Measurements from ENCODE around the gene PURA.
A peak's percentile ranks its signal among the peaks of the same experiment; 100 is the strongest.

PURA gene

DNA sequence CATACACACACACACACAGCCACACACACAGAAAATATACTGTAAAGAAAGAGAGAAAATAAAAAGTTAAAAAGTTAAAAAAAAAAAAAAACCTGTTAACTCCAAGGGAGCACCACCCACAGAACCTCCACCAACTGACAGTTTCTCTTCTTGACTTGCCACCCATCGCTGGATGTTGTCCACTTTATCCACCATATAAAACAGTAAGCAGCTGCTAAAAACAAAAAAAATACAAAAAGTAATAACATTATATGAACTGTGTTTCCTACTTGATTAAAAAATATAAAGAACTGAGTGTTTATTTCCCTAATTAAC, 1.2 kb downstream of the PURA start:
- H3K4me3 Mint-ChIP-seq: peak overlapping the region; percentile 87
- H3K9me3 Mint-ChIP-seq: no peaks in the 10 kb centered on the region
- peaks cover 65% of the 10 kb centered on the region for H3K4me1 Mint-ChIP-seq (ENCODE audit: low read depth)
- H3K27me3 Mint-ChIP-seq: peaks cover 2% of the 10 kb centered on the region
- H3K27ac Mint-ChIP-seq: peak overlapping the region; percentile 54
- H3K36me3 Mint-ChIP-seq (ENCODE audit: low read depth): no peaks in the 10 kb centered on the region

DNA sequence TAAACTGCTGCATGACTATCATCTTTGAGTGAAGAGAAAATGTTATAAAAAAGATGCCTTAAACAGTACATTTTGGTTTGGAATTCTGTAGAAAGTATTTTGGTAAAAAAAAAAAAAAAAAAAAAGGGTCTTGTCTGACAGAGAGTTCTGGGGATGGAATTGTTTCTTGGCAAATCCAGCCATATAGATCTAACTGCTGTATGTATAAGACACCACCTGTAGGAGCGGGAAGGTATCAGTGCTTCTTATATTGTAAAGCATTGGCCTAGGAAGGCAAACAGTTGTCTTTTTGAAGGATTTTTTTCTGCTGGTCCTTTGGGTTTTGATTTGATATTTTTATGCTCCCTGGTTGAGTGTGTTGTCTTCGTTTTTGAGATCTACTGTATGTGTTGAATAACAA, 2.8 kb downstream of the PURA start:
- H3K9me3 Mint-ChIP-seq: no peaks in the 10 kb centered on the region
- H3K27me3 Mint-ChIP-seq: no peaks in the 10 kb centered on the region
- peaks cover 56% of the 10 kb centered on the region for H3K4me1 Mint-ChIP-seq (ENCODE audit: low read depth)
- H3K36me3 Mint-ChIP-seq (ENCODE audit: low read depth): no peaks in the 10 kb centered on the region
- H3K27ac Mint-ChIP-seq: no peak overlapping the region
- H3K4me3 Mint-ChIP-seq: peak overlapping the region; percentile 4

DNA sequence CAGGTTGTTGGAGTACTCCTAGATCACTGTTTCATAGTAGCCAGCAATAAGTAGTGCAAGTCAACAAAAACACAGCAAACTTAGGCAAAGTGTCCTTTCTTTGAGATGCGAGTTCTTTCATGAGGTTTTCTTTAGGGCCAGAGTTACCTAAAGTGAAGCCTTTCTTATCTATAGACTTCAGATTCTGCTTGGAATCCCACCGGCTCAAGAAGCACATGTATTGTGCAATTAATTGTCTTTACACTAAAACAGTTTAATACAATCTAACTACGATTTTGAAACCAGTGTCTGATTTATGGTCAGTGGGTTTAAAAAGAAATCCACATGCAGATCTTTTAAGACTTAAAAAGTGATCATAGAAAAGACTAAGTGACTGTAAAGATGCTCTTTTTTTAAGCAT, 3.6 kb downstream of the PURA start:
- Mint-ChIP-seq H3K4me1 (ENCODE audit: low read depth) (peaks cover 49% of the 10 kb centered on the region), H3K9me3 (no peaks in the 10 kb centered on the region), H3K27ac (no peak overlapping the region), H3K36me3 (ENCODE audit: low read depth) (no peaks in the 10 kb centered on the region), H3K27me3 (no peaks in the 10 kb centered on the region), H3K4me3 (no peak overlapping the region)

DNA sequence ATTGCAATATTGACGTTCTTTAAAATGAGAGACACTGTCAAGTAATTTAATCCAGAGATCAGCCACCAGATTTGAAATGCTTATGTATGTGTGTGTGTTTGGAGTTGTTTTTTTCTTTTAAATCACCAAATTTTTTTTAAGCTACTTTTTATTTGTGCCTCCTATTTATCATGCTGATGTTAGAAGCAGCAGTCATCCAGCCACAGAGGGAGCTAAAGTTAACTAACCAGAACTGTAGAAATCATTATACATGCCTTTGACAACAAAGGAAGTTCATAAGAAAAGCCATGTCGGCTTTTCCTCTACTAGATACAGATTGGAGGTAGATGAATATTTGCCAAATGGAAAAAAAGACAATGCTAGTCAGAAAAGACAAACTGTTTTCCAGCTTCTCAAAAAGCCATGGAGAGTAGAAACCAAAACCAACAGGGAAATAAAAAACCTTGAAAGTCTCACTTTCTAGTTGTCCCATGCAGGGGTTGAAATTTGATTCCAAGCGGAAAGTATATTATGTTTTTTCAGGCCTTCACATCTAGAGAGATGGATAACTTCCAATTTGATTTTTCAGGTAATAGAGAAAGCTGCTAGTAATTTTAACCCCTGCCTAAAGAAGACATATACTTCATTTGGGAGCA, 4.5 kb downstream of the PURA start:
- Mint-ChIP-seq H3K27me3 (no peaks in the 10 kb centered on the region), H3K36me3 (ENCODE audit: low read depth) (no peaks in the 10 kb centered on the region), H3K4me3 (peak overlapping the region; percentile 8), H3K4me1 (ENCODE audit: low read depth) (peaks cover 45% of the 10 kb centered on the region), H3K9me3 (no peaks in the 10 kb centered on the region), H3K27ac (no peak overlapping the region)

DNA sequence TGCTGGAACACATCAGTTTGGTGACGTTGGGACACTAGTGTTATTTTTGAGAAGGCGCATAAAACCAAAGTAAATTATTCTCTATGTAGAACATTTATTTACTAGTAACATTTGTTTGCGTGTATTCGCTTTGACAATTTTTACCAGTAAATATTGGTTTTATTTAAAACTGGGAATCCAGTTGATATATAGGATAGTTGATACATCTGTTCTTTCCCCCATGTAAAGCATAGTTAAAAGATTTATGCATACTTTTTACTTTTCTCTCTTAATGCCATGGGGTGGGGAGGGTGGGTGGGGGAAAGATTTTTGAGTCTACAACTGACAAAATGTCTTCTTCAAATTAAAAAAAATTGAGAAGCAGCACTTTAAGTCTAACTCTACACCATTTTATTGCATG, 11.7 kb downstream of the PURA start, which contains the start of gene IGIP:
Gene IGIP, plus strand, starts transcription at position 301 of the 400 bp plus-strand sequence. CDS start 2,540 bp downstream, outside the sequence.
- no peaks in the 10 kb centered on the region for H3K9me3 Mint-ChIP-seq
- H3K27me3 Mint-ChIP-seq: no peaks in the 10 kb centered on the region
- H3K27ac Mint-ChIP-seq: no peak within 1 kb of the TSS
- H3K36me3 Mint-ChIP-seq (ENCODE audit: low read depth): no peaks in the 10 kb centered on the region
- H3K4me1 Mint-ChIP-seq (ENCODE audit: low read depth): peaks cover 19% of the 10 kb centered on the region
- H3K4me3 Mint-ChIP-seq: no peak within 1 kb of the TSS

DNA sequence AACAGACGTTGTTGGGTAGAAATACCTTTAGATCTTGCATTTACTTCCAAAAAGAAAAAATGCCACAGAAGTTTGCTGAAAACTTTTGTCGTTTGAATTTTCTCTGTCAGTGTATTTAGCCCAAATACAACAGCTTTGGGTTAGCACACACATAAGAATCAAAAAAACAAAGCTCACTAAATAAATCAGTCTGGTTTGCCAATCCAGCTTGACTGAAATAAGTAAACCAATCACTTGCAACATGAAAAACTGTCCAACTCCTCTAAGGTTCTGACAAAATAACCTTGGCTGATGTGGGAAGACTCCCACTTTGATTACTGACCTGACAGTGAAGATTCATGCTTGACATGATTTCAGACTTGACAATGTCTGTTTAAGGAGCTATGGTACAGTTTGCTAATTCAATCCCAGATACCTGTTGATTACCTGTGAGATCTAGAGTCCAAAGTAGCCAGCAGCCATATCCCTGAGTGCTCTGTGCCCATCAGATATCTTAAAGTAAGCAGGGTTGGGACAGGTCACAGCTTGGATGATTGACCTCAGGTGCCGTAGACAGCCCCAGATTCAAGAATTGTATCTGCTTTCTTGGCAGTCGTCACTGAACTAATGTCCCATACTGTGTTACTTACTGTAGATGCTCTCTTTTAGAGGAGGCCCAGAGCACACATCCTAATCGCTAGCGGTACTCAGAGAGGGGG, 12.6 kb downstream of the PURA start:
- Mint-ChIP-seq H3K27me3 (no peaks in the 10 kb centered on the region), H3K9me3 (no peaks in the 10 kb centered on the region), H3K4me3 (no peak overlapping the region), H3K36me3 (ENCODE audit: low read depth) (no peaks in the 10 kb centered on the region), H3K4me1 (ENCODE audit: low read depth) (peaks cover 27% of the 10 kb centered on the region), H3K27ac (no peak overlapping the region)

DNA sequence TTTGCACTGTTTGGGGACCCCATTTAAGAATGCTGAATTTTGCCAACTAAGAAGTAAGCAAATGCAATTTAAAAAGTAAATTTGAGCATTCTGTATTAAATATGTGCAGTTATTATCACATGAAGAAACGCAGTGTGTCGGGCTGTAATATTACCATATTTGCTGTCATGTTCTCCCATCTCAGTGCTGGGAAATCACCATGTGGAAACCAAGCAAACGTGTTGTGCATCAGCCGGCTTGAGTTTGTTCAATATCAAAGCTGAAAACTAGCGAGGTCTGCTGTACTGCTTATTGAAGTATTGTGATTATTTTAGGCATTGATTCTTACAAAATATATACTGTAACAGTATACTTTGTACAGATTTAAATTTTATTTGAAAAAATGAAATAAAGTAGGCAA, 14.5 kb downstream of the PURA start:
- no peak overlapping the region for H3K4me3 Mint-ChIP-seq
- no peaks in the 10 kb centered on the region for H3K27me3 Mint-ChIP-seq
- H3K27ac Mint-ChIP-seq: no peak overlapping the region
- no peaks in the 10 kb centered on the region for H3K36me3 Mint-ChIP-seq (ENCODE audit: low read depth)
- peaks cover 37% of the 10 kb centered on the region for H3K4me1 Mint-ChIP-seq (ENCODE audit: low read depth)
- H3K9me3 Mint-ChIP-seq: no peaks in the 10 kb centered on the region

DNA sequence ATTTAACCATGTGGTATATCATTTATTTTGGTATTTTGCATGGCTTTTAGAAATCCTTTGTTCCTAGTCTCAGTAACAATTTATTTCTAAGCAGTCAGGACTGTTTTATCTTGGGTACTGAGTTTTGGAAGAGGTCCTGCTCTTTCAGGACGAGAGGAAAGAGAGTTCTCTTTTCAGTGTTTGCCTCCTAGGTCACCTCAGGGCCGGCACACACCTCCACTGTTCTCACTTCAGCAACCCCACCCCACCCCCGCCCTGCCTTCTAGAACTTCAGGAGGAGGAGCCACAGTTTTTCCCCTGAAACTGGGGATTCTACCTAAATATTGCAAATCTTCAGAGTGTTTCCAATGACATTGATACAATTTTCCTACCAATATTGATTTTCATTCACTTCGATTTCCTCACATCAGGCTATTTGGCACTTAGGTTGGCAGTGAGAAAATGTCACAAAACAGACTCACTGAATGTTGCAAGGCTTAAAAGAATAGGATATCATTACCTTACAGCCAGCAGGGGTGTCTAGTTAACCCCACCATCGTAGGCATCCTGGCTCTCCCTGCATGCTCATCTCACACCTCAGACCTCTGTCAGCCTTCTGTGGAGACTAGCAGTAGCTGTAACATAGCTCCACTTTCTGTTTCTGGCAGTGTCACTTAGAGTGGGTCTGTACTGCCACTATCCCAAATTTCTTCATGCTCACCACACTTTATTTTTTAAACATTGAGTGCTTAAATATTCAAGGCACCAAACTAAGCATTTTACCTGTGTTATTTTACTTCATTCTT, 17.2 kb downstream of the PURA start:
- Mint-ChIP-seq H3K4me3 (no peak overlapping the region), H3K4me1 (ENCODE audit: low read depth) (peaks cover 35% of the 10 kb centered on the region), H3K27ac (no peak overlapping the region), H3K36me3 (ENCODE audit: low read depth) (no peaks in the 10 kb centered on the region), H3K27me3 (no peaks in the 10 kb centered on the region), H3K9me3 (no peaks in the 10 kb centered on the region)

DNA sequence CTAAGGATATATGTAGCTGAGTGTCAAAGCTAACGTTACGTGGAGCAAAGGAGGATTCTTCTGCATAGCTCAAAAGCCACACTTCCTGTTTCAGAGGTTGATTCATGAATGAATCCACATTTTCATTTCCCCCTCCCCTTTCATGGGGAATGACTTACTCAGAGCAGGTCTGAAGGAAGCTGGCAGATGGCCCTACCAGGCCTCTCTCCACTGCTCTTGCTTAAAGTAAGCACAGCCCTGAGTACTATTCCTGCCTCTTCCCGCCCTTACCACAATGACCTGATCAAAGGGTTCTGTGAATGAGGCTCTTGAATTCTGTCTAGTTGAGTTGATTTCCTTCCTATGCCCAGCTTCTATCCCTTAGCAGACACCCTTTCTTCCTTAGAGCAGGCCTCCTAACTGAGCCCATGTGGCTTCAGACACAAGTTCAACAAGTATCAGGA, 18.1 kb downstream of the PURA start:
- Mint-ChIP-seq H3K9me3 (no peaks in the 10 kb centered on the region), H3K4me1 (ENCODE audit: low read depth) (peaks cover 35% of the 10 kb centered on the region), H3K36me3 (ENCODE audit: low read depth) (no peaks in the 10 kb centered on the region), H3K4me3 (no peak overlapping the region), H3K27me3 (no peaks in the 10 kb centered on the region), H3K27ac (peak overlapping the region; percentile 24)

DNA sequence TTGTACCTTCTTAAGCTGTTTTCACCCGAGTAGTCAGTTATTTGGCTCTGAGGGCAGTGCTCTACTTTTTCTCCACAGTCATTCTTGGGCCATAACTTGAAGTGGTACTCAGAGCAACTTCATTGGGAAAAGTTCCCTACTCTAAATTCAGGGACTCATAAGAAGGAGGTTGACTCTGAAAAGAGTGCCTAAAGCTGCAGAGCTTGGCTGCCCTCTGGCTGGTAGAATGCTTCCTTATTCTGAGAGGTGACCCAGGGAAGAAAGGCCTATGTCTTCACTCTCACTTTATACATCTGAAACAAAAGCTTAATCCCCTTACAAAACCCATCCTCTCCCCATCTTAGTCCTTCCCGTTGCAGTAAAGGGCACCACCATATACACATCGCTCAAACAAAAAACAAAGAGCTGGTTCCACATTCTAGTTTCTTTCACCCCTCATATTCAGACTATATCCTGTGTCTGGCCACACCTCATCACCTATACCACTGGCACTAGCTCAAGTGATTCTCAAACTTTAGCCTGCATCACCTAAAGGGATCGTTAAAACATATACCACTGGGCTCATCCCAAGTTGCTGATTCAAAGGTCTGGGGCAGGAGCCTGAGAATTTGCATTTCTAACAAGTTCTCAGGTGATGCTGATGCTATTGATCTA, 19.7 kb downstream of the PURA start:
- Mint-ChIP-seq H3K36me3 (ENCODE audit: low read depth) (no peaks in the 10 kb centered on the region), H3K9me3 (no peaks in the 10 kb centered on the region), H3K27me3 (no peaks in the 10 kb centered on the region), H3K27ac (no peak overlapping the region), H3K4me1 (ENCODE audit: low read depth) (peaks cover 35% of the 10 kb centered on the region), H3K4me3 (no peak overlapping the region)

DNA sequence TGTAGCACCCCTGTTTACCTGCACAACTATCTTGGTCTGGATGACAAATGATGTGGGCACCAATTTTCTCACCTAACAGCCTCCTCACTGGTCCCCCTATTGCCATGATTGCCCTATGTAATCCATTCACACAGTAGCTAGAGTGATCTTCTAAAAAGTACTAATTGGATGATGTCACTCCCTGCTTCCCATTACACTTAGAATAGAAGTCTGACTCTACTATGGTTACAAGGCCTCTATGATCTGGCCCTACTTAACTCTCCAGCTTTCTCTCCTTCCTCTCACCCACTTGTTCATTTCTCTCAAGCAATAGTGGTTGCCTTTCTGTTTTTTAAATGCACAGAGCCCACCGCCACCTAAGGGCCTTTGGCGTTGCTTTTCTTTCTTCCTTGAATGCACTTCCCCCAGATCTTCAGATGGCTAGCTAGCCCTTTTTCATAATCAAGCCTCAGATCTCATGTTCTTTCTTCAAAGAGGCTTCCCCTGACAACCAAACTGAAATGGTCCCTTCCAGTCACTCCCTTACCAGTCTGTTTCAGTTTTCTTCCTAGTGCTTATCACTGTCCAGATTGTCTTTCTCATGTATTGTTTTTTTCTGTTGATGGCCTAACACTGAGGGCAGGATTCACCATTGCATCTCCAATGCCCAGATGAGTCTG, 20.5 kb downstream of the PURA start:
- Mint-ChIP-seq H3K4me1 (ENCODE audit: low read depth) (peaks cover 32% of the 10 kb centered on the region), H3K27ac (no peak overlapping the region), H3K9me3 (no peaks in the 10 kb centered on the region), H3K4me3 (no peak overlapping the region), H3K36me3 (ENCODE audit: low read depth) (no peaks in the 10 kb centered on the region), H3K27me3 (no peaks in the 10 kb centered on the region)

DNA sequence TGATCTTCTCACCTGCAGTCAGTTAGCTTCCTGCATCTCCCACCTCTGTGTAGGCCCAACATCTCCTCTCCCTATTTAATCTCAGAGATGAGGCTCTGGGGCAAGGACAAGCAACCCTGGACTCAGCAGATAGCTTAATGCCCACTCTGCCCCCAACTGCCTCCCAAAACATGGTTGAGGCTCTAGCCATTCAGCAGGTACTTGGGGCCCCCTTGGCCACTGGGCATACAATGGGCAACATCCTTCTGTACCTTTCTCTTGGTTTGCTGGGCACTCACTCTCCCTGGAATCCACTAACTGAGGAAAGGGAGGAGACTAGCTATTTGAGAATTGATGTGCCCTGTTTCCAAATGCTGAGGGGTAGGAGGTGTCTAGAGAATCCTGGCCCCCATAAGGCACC, 21.2 kb downstream of the PURA start:
- H3K27ac Mint-ChIP-seq: no peak overlapping the region
- H3K27me3 Mint-ChIP-seq: no peaks in the 10 kb centered on the region
- H3K4me3 Mint-ChIP-seq: no peak overlapping the region

DNA sequence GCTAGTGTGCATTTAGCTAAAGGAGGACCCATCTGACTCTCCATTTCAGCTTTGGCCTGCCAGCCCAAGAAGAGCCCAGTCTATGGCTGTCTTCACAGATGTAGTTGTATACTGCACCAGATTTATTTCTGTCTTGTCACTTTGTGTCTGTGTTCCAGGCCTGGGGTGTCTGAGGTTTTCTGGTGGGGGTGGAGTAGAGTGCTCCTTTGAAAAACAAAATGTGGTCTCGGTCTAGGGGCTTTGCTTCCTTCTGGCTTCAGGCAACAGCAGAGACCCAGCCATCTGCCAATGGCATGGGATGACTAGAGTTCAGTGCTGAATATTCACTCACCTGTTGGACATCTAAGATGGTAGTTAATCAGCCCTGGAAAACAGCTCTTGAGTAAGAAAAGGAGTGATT, 22.7 kb downstream of the PURA start:
- H3K27ac Mint-ChIP-seq: no peak overlapping the region
- H3K36me3 Mint-ChIP-seq (ENCODE audit: low read depth): no peaks in the 10 kb centered on the region
- no peaks in the 10 kb centered on the region for H3K27me3 Mint-ChIP-seq
- H3K9me3 Mint-ChIP-seq: no peaks in the 10 kb centered on the region
- no peak overlapping the region for H3K4me3 Mint-ChIP-seq
- H3K4me1 Mint-ChIP-seq (ENCODE audit: low read depth): peaks cover 20% of the 10 kb centered on the region

More for the DNA sequence above, 21.2 kb downstream of the PURA start:
- Mint-ChIP-seq H3K36me3 (ENCODE audit: low read depth) (no peaks in the 10 kb centered on the region), H3K4me1 (ENCODE audit: low read depth) (peaks cover 32% of the 10 kb centered on the region), H3K9me3 (no peaks in the 10 kb centered on the region)

DNA sequence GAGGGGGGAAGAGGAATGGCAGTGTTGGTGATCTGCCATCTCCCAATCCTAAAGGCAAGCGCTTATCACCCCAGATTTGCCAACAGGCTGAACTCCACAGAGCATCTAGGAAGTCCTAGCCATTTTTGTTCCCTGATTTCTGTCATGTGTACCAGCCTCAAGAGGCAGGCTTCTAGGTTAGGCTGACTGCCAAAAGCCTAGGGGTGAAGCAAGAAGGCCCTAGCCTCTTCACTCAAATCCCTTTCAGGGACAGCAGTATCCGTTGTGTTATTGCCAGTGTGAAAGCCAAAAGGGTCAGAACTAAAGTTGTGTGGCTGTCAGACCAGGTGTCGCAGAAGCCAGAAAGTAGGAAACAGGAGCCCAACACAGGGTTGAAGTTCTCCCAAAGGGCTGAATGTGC, 26.5 kb downstream of the PURA start:
- no peaks in the 10 kb centered on the region for H3K9me3 Mint-ChIP-seq
- H3K4me1 Mint-ChIP-seq (ENCODE audit: low read depth): peaks cover 6% of the 10 kb centered on the region

More for the DNA sequence above, 26.5 kb downstream of the PURA start:
- Mint-ChIP-seq H3K27me3 (peaks cover 6% of the 10 kb centered on the region), H3K27ac (no peak overlapping the region), H3K36me3 (ENCODE audit: low read depth) (no peaks in the 10 kb centered on the region), H3K4me3 (no peak overlapping the region)

All from stimulated activated naive CD8-positive, alpha-beta T cell treated with anti-CD3 and anti-CD28 coated beads, Interleukin-15, Interleukin-2, amounts not matched to agents 100 ng/mL and 50 ng/mL, for 24 hours (primary cell).